ACC112 (cell line): ENCODE results near the gene ZEB2.
A peak's percentile ranks its signal among the peaks of the same experiment; 100 is the strongest.

ENCODE experiments used
- H2AFZ ChIP-seq: fragments of 200-600 bp; sonication (generic); one replicate; pipeline ENCODE4 v1.6.0; 2017; ENCODE audit warnings: antibody characterized with exemption, low read length; ENCODE audit not compliant: unreplicated experiment
- H3K27ac ChIP-seq: fragments of 200-600 bp; sonication (generic); 2 replicates; pipeline ENCODE4 v1.5.1; 2014; ENCODE audit warnings: low read depth, mild to moderate bottlenecking, antibody characterized with exemption, low read length, moderate library complexity
- H3K27me3 ChIP-seq: fragments of 200-600 bp; sonication (generic); 2 replicates; pipeline ENCODE4 v1.6.1; 2014; ENCODE audit warnings: mild to moderate bottlenecking, antibody characterized with exemption, low read length, moderate library complexity, mixed read lengths; ENCODE audit not compliant: insufficient read depth
- H3K36me3 ChIP-seq: fragments of 200-600 bp; sonication (generic); 2 replicates; pipeline ENCODE4 v1.6.1; 2016; ENCODE audit warnings: mild to moderate bottlenecking, antibody characterized with exemption, low read length, moderate library complexity, mixed read lengths; ENCODE audit not compliant: insufficient read depth
- H3K4me1 ChIP-seq: fragments of 200-600 bp; sonication (generic); one replicate; pipeline ENCODE4 v1.6.1; 2016; ENCODE audit warnings: low read length, mixed read lengths; ENCODE audit not compliant: insufficient read depth, unreplicated experiment, control insufficient read depth
- H3K4me3 ChIP-seq: fragments of 200-600 bp; sonication (generic); 2 replicates; pipeline ENCODE4 v1.5.1; 2014; ENCODE audit warnings: mild to moderate bottlenecking, low read depth, low read length
- H3K79me2 ChIP-seq: fragments of 200-600 bp; sonication (generic); one replicate; pipeline ENCODE4 v1.6.0; 2016; ENCODE audit warnings: low read length; ENCODE audit not compliant: control insufficient read depth, unreplicated experiment, insufficient read depth

Gene ZEB2

GRCh38 chr2:144479138-144479537, 40.8 kb downstream of the ZEB2 start:
- Histone ChIP-seq H2AFZ (no peak overlapping the region), H3K4me1 (peaks cover 48% of the 10 kb centered on the region), H3K27ac (peak overlapping the region; percentile 23; the same call in 1 of the 2 replicates), H3K36me3 (no peaks in the 10 kb centered on the region), H3K4me3 (no peak overlapping the region), H3K27me3 (no peaks in the 10 kb centered on the region), H3K79me2 (peaks cover 66% of the 10 kb centered on the region)

GRCh38 chr2:144477957-144478311, 42.0 kb downstream of the ZEB2 start:
- Histone ChIP-seq H3K4me1 (peaks cover 53% of the 10 kb centered on the region), H3K27me3 (no peaks in the 10 kb centered on the region), H3K36me3 (0 out of 2 replicates have a peak, but pooled peaks cover 5% of the 10 kb centered on the region), H2AFZ (no peak overlapping the region), H3K4me3 (no peak overlapping the region), H3K79me2 (peaks cover 72% of the 10 kb centered on the region), H3K27ac (no peak overlapping the region)

DNA sequence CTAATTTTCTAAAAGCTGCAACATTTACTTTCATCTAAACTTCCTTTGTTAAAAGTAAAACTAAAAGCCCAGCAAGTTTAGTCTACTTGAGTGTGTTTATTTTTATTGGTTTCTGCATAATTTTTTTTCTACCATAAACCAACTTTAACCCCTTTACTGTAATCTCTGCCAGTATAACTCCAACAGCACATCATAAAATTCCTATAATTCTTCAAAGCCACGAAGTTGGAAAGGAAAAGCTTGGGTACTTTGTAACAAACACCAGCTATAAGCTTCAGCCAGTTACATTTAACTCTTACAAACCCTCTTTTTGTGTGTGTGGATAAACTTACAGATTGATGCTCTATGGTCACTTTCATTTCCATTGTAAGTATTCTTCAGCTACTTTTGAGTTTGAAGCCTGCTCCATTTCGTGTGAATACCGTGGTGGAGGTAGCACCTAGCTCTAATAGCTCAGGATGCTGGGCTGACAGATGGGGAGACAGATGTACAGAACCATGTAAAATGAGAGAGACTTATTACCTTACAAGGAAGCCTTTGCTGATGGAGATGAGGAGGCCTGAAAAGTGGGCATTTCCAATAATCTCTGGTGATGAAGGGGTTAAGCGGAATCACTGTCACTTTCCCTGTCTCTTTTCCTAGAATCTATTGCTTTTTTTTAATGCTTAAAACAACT, 42.5 kb downstream of the ZEB2 start:
- peaks cover 52% of the 10 kb centered on the region for H3K4me1 ChIP-seq
- H3K36me3 ChIP-seq = 0 out of 2 replicates have a peak, but pooled peaks cover 5% of the 10 kb centered on the region
- H2AFZ ChIP-seq = no peak overlapping the region

GRCh38 chr2:144476682-144477081, 43.2 kb downstream of the ZEB2 start:
- no peak overlapping the region for H3K27ac ChIP-seq
- no peak overlapping the region for H2AFZ ChIP-seq
- peaks cover 74% of the 10 kb centered on the region for H3K79me2 ChIP-seq
- H3K27me3 ChIP-seq = no peaks in the 10 kb centered on the region
- peaks cover 52% of the 10 kb centered on the region for H3K4me1 ChIP-seq
- H3K36me3 ChIP-seq = 0 out of 2 replicates have a peak, but pooled peaks cover 5% of the 10 kb centered on the region
- H3K4me3 ChIP-seq = no peak overlapping the region

More for the DNA sequence above, 42.5 kb downstream of the ZEB2 start:
- Histone ChIP-seq H3K4me3 (no peak overlapping the region), H3K27me3 (no peaks in the 10 kb centered on the region), H3K79me2 (peaks cover 74% of the 10 kb centered on the region), H3K27ac (no peak overlapping the region)

GRCh38 chr2:144475569-144476275, 44.2 kb downstream of the ZEB2 start:
- H3K4me1 ChIP-seq = peaks cover 52% of the 10 kb centered on the region
- H3K36me3 ChIP-seq = 0 out of 2 replicates have a peak, but pooled peaks cover 5% of the 10 kb centered on the region
- peaks cover 76% of the 10 kb centered on the region for H3K79me2 ChIP-seq
- H3K27ac ChIP-seq = no peak overlapping the region
- H3K4me3 ChIP-seq = no peak overlapping the region
- no peak overlapping the region for H2AFZ ChIP-seq
- H3K27me3 ChIP-seq = no peaks in the 10 kb centered on the region

GRCh38 chr2:144475044-144475443, 44.9 kb downstream of the ZEB2 start:
- H3K36me3 ChIP-seq = 0 out of 2 replicates have a peak, but pooled peaks cover 5% of the 10 kb centered on the region
- H3K4me3 ChIP-seq = no peak overlapping the region
- H3K79me2 ChIP-seq = peaks cover 78% of the 10 kb centered on the region
- no peak overlapping the region for H3K27ac ChIP-seq
- peaks cover 56% of the 10 kb centered on the region for H3K4me1 ChIP-seq
- no peaks in the 10 kb centered on the region for H3K27me3 ChIP-seq
- H2AFZ ChIP-seq = no peak overlapping the region

DNA sequence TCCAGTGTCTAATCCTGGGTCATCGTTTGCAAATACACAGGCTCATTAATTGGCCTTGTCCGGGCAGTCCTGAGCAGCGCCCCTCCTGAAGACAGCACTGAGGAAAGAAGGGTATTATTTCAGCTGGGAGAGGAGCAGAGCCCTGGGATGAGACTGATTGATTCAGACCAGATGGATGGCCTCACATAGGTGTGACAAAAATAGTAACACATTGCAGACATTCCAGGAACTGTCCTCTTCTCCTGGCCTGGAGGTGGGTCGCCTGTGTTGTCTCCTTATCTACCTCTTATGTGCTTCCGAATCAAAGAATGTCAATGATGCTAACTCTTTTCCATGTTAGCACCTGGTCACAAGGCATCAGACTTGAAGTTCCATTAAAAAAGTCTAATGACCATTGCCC, 45.9 kb downstream of the ZEB2 start:
- peaks cover 47% of the 10 kb centered on the region for H3K4me1 ChIP-seq

DNA sequence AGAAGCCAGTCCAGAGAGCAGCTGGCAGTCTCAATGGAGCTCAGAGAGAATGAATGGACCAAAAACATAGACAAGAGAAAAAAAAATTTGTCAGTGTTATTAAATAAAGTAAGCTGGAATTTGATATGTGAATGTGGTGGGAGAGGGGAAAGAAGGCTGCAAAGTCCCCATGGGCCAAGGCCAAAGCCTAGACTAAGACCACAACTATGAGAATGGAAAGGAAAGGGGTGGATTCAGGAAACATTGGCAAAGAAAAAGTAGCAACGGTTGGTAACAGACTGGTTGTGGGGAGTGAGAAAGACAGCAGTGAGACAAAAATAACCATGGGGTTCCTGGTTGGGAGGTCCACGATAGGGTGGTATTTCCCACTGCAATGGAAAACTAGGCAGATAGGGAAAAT, 47.0 kb downstream of the ZEB2 start:
- Histone ChIP-seq H3K4me3 (no peak overlapping the region), H3K4me1 (peaks cover 37% of the 10 kb centered on the region), H3K79me2 (peaks cover 79% of the 10 kb centered on the region), H2AFZ (no peak overlapping the region), H3K27me3 (no peaks in the 10 kb centered on the region), H3K36me3 (0 out of 2 replicates have a peak, but pooled peaks cover 5% of the 10 kb centered on the region), H3K27ac (no peak overlapping the region)

More for the DNA sequence above, 45.9 kb downstream of the ZEB2 start:
- Histone ChIP-seq H2AFZ (no peak overlapping the region), H3K4me3 (no peak overlapping the region), H3K27me3 (no peaks in the 10 kb centered on the region), H3K27ac (no peak overlapping the region), H3K36me3 (0 out of 2 replicates have a peak, but pooled peaks cover 5% of the 10 kb centered on the region), H3K79me2 (peaks cover 76% of the 10 kb centered on the region)

DNA sequence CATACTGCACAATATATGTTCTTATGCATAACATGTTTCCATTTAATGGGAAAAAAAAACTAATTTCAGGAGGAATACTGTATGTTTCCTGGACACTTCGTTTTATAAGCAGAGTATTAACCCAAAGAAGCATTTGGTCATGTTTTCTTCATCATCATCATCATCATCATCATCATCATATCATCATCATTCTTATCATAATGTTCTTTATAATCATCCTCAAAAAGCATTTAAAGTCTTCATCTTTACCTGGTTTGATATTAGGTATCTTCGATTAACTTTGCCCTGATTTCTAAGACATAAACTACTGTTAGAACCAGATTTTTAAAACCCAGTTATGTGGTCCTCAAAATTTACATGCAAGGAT, 47.9 kb downstream of the ZEB2 start:
- H3K36me3 ChIP-seq = 0 out of 2 replicates have a peak, but pooled peaks cover 5% of the 10 kb centered on the region
- no peak overlapping the region for H2AFZ ChIP-seq
- peaks cover 80% of the 10 kb centered on the region for H3K79me2 ChIP-seq
- peaks cover 32% of the 10 kb centered on the region for H3K4me1 ChIP-seq
- H3K4me3 ChIP-seq = no peak overlapping the region
- H3K27ac ChIP-seq = no peak overlapping the region
- no peaks in the 10 kb centered on the region for H3K27me3 ChIP-seq

- Histone ChIP-seq H3K4me1 (peaks cover 32% of the 10 kb centered on the region), H3K27me3 (no peaks in the 10 kb centered on the region), H3K27ac (peak overlapping the region; percentile 45; the same call in 1 of the 2 replicates), H2AFZ (no peak overlapping the region), H3K79me2 (peaks cover 83% of the 10 kb centered on the region), H3K36me3 (0 out of 2 replicates have a peak, but pooled peaks cover 5% of the 10 kb centered on the region), H3K4me3 (peak overlapping the region; percentile 57; the same call in 1 of the 2 replicates)
Observed at GRCh38 chr2:144471305-144472045, 48.4 kb downstream of the ZEB2 start.
